GM18511 (cell line): Measurements from ENCODE around the gene PITPNC1.
A peak's percentile ranks its signal among the peaks of the same experiment; 100 is the strongest.
"Not testable (repeated sequence)": the region's sequence is repeated elsewhere in the genome, so short reads cannot be mapped to it uniquely, and the experiment has no call there.

Source experiments
- ATAC-seq: cut with Tn5 transposase; IDR thresholded peaks from one replicate; pipeline ENCODE4 v1.9.1; 2021; ENCODE audit warnings: mild to moderate bottlenecking, moderate library complexity; ENCODE audit not compliant: unreplicated experiment

Gene PITPNC1

GRCh38 chr17:67707442-67707841, 330.4 kb downstream of the PITPNC1 start:
- no peak for ATAC-seq

DNA sequence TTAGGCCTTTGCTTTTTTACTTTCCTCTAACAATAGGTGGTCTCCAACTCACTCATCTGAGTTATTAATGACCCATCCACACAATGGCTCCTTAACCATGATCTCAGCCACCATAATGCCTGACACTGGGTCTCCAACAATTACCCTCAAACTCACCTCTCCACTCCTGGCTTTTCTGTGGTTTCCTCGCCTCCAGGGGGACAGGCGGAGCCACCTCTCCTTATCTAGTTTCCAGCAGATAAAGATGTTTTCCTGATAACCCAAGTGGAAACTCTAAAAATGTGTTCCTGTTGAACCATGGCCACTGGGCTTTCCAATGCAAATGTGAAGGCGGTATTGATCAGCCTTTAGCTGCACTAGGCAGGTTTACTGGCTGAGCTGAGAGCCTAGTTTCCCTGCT, 331.3 kb downstream of the PITPNC1 start:
- no peak for ATAC-seq

- no peak for ATAC-seq
Measured at GRCh38 chr17:67711916-67712315, 334.8 kb downstream of the PITPNC1 start.

GRCh38 chr17:67712375-67712774, 335.3 kb downstream of the PITPNC1 start:
- no peak for ATAC-seq

DNA sequence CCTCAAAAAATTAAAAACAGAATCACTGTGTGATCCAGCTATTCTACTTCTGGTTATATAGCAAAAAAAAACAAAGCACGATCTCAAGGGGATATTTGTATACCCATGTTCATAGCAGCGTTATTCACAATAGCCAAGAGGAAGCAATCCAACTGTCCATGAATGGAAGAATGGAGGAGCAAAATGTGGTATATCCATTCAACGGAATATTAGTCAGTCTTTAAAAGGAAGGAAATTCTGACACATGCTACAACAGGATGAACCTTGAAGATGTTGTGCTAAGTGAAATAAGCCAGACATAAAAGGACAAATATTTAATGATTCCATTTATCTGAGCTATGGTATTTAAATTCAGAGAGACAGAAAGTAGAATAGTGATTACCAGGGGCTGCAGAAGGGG, 336.1 kb downstream of the PITPNC1 start:
- ATAC-seq = no peak

DNA sequence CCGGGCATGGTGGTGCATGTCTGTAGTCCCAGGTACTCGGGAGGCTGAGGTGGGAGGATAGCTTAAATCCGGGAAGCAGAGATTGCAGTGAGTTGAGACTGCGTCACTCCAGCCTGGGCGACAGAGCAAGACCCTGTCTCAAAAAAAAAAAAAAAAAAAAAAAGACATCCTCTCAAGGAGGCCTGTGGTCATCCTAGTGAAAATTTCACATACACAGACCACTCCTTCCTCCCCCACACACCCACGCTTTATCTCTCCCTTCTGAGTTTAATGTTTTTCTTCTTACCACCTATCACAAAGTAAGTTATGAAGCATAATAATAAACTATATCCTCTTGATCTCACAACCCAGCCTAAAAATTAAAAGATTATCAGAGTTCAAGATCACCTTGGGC, 339.3 kb downstream of the PITPNC1 start:
- ATAC-seq = no peak

DNA sequence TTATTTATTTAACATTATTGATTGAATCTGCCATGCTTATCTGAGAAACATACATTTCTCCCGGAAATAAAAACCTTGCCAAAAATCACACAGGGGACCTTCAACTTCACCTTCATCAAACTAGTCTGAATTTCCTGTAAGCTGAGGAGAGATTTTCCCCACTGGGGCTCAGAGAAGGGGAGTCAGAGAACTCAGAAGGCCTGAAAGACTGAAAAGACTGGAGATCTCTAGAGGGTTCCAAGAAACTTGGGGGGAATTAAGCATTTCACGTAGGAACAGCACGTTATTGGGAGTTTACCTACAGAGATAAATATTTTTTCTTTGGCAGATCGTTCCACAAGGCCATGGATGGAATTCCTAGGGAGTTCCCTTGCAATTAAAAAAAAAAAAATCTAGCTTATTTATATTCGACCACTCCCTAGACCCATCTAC, 340.1 kb downstream of the PITPNC1 start:
- no peak for ATAC-seq

DNA sequence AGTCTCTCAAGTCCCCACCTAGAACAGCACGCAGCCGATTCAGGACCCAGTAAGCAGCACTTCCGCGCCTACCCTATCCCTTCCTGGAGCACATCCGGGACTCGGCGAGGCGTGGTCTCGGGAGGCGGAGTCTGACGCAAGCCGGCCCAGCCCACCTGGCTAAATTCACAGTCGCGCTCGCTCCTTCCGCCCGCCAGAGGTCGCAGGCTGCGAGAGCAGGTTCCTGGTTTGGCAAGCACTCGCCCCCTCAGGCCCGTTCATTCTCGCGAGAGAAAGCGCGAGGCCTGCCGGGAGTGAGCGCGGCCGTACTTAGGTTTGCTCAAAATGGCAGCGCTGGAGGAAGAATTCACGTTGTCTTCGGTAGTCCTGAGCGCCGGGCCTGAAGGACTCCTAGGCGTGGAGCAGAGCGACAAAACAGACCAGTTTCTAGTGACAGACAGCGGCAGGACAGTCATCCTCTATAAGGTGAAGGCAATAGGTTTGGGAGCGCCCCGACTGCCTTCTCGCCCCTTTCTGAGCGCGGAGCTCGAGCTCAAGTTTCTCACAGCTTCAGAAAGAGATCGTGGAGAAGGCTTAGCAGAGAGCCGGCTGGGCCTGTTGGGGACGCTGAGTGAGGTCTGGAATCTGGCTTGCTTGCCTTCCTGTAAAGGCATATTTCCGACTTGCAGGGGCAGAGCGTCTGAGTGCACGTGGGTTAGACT, 340.7 kb downstream of the PITPNC1 start, which contains the start of gene NOL11:
NOL11 (plus strand) TSS at position 313 of the 701 bp plus-strand sequence; CDS start at position 325, 12 bp downstream.
- peak; percentile 92 for ATAC-seq

GRCh38 chr17:67718325-67718941, 341.4 kb downstream of the PITPNC1 start:
- ATAC-seq = peak; percentile 20

- ATAC-seq = no peak
Measured at GRCh38 chr17:67725373-67725791, 348.3 kb downstream of the PITPNC1 start.

DNA sequence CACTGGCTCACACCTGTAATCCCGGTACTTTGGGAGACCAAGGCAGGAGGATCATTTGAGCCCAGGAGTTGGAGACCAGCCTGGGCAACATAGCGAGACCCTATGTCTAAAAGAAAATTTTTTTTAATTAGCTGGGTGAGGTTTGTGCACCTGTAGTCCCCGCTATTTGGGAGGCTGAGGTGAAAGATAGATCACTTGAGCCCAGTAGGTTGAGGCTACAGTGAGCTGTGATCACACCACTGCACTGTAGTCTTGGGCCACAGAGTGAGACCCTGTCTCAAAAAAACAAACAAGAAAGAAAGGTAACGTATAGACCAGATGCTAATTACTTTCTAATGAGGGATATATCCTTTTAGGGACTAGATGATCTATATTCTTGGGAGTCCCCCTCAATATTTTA, 348.7 kb downstream of the PITPNC1 start:
- no peak for ATAC-seq

GRCh38 chr17:67727152-67728039, 350.3 kb downstream of the PITPNC1 start:
- not testable (repeated sequence) for ATAC-seq

DNA sequence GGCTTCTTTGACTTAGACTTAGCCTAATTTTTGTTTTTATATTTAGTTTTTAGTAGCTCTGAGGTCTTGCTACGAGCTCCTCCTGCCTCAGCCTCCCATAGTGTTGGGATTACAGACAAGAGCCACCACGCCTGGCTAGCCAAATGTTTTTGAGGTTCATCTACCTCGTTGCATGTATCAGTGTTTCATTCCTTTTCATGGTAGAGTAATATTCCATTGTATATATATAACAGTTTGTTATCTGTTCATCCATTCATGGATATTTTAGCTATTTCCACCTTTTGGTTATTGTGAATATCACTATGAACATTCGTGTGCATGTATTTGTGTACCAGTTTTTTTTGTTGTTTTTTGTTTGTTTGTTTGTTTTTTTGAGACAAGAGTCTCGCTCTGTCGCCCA, 352.8 kb downstream of the PITPNC1 start:
- no peak for ATAC-seq

GRCh38 chr17:67730731-67731130, 353.6 kb downstream of the PITPNC1 start:
- no peak for ATAC-seq

GRCh38 chr17:67733449-67733848, 356.4 kb downstream of the PITPNC1 start:
- no peak for ATAC-seq

DNA sequence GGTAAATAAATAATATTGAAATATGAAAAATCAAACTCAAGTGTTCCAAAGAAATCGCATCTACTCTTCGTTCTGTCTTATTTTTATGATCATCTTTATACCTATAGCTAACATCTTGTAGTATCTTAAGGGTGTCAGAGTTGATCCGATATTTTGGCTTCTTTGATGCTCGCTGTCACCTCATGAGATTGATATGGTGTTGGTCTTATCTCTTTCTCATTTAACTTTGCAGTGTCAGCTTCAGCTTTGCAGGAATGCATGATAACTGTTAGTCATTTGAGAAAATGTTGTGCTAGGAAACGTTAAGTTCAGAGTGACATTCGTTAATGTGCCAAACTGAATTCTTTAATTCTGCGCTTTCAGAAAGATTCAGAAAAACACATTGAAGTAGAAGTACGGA, 360.1 kb downstream of the PITPNC1 start:
- no peak for ATAC-seq

DNA sequence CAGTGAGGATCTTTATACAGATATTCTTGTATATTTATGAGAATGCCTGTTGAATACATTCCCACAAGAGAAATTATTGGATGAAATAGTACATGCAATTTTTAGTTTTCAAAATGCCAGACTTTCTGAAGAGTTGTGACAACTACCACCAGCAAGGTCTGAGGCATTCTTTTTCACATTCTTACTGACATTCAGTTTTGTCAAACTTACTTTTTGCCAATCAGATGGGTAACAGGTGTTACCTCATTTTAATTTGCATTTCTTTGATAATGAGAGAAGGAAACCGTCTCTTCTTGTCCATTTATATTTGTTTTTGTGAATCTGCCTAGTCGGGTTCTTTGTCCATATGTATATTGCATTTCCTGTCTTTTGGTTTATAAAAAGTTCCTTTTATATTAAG, 364.9 kb downstream of the PITPNC1 start:
- no peak for ATAC-seq
